Head of caudate nucleus (tissue), 42 donors: ENCODE data around the gene MCL1.

Experiments
- DNase-seq, 42 donors: peaks; one replicate each; pipeline versions ENCODE4 v3.0.0 to v3.0.0-alpha.2; 2020 to 2021; ENCODE audit warnings: mixed read lengths in 7 of 42
- intact Hi-C: fragments of 100-400 bp; cut with DNase I; formaldehyde crosslinking; loops from one replicate; pipeline ENCODE4 v1.15.0; 2022

Gene MCL1

DNA sequence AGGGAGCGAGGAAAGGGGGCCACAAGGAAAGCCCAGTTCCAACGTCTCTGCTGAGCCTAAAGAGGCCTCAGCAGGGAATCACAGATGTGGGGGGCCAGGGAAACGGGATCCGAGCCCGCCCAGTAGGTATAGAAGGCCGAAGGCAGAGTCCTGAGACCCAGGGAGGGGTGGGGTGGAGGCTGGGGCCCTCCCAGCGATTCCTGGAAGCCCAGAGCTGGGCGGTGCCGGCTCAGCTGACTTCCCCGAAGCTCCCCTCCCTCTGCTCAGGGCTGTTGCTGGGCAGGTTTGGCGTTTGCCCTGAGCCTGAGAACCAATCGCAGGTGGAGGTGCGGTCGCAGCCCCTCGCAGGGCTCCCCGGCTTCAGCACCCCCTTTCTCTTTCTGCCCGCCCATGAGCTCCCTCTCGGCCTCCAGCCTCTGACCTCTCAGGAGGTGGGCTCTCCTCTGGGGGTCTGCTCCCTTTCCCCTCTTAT, 17.4 kb downstream of the MCL1 start:
- intact Hi-C loops: loop anchor here (1.0 to 5.0 kb wide), 2 partner anchors 16 to 65 kb away; partner anchors contain the start of gene ENSA
- peak; percentile 51 to 90 (median 76) for DNase-seq

DNA sequence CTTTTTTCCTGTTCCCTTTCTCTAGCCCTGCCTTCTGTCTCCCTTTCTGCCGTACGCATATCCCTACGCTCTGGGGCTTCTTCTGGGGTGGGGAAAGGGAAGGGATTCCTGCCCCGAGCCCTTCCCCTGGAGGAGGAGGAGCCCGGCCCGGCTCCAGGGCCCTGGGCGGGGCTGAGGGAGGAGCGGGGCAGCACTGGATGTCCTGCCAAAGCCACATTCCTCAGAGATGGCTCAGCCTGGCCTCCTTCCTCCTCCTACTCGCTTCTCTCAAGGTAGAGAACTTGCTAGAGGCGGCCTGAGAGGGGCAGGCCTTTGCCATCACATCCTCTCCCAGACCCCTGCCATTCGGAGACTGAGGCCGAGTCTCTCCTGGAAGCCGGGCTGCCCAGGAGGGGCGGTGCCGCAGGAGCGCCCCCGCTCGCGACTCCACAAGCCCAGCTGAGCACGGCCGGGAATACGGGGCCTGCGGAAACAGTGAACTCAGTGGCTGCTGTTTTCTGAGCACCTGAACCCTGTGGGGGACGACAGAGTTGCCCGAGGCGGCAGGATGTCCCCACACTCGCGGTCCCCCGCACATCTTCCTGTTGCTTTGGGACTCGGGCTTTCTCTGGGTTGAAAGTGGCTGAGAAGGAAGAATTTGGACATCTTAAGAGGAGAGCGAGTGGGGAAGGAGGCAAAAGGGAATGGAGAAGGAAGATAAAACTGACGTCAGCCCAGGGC, 18.0 kb downstream of the MCL1 start:
- intact Hi-C loops: loop anchor here (1.0 to 5.0 kb wide), 2 partner anchors 17 to 66 kb away; partner anchors contain the start of gene ENSA
- peak; percentile 60 to 95 (median 84) for DNase-seq

DNA sequence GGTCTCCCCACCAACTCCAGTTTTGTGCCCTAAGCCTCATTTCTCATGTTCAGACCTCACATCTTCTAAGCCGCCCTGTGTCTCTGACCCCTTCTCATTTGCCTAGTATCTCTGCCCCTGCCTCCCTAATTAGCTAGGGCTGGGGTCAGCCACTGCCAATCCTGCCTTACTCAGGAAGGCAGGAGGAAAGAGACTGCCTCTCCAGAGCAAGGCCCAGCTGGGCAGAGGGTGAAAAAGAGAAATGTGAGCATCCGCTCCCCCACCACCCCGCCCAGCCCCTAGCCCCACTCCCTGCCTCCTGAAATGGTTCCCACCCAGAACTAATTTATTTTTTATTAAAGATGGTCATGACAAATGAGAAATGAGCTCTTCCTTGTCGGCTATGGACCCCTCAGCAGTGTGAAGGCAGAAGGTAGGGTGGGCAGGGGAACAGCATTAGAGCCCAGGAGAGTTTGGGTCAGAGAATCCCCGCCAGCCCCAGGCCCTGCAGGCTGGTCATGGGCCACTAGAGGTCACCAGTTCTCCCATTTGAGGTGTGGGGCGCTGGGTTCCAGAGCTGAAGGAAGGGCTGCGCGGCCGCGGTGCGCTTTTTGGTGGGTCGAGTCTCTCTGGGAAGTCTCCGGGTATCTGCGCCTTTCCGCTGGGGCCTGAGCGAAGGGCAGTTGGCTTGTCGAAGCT, 18.7 kb downstream of the MCL1 start:
- intact Hi-C loops: loop anchor here (1.0 to 5.0 kb wide), 2 partner anchors 18 to 67 kb away; partner anchors contain the start of gene ENSA
- DNase-seq: peak; percentile 61 to 92 (median 82)

DNA sequence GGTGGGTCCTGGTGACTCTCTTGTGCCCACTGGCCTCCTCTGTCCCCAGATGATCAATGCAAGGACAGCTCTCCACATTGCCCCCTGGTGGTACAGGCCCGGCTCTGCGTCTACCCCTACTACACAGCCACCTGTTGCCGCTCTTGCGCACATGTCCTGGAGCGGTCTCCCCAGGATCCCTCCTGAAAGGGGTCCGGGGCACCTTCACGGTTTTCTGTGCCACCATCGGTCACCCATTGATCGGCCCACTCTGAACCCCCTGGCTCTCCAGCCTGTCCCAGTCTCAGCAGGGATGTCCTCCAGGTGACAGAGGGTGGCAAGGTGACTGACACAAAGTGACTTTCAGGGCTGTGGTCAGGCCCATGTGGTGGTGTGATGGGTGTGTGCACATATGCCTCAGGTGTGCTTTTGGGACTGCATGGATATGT, 19.4 kb downstream of the MCL1 start:
- intact Hi-C loops: loop anchor here (5.0 kb wide), 1 partner anchor 67 kb away; the partner anchor contains the start of gene ENSA
- peak; percentile 41 to 87 (median 69) for DNase-seq

DNA sequence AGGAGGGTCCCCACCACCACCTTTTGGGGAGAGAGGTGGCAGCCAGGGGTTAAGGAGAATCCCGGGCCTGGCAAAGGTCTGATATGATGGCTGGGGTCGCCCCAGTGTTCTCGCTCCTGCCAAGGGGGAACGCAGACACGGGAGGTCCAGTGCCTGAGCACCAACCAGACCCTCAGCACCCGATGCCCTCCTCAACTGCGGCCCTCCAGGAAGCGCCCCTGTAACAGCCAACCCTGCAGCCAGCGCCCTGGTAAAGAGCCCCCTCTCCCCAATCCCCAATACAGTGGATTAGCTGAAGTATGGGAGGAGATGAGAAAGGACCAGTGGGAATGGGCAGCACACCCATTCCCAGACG, 19.8 kb downstream of the MCL1 start:
- no peak for DNase-seq
- intact Hi-C loops: loop anchor here (5.0 kb wide), 1 partner anchor 68 kb away; the partner anchor contains the start of gene ENSA

DNA sequence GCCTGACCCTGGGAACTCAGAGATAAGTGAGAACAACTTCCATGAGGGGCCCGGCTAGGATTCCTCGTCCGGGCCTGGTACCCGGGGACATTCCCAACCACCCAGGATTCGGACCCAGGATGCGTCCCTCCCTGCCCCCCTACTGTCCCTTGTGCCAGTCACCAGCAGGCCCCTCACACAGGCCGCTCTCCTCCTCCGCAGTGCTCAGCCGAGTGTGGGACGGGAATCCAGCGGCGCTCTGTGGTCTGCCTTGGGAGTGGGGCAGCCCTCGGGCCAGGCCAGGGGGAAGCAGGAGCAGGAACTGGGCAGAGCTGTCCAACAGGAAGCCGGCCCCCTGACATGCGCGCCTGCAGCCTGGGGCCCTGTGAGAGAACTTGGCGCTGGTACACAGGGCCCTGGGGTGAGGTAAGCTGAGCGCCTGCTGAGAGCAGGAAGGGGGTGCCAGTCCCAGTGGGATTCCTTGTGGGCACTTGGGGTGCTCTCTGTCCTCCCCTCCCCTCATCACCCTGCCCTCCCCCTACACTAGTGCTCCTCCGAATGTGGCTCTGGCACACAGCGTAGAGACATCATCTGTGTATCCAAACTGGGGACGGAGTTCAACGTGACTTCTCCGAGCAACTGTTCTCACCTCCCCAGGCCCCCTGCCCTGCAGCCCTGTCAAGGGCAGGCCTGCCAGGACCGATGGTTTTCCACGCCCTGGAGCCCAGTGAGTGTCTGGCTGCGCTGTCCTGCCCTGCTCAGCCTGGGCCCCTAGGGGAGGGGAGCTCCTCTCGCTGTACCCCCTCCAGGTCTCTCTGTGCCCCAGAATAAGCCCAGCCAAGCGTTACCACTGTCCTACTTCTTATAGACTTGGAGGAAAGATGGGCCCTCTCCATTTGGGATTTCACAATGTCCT, 20.4 kb downstream of the MCL1 start:
- DNase-seq: peak in 23 of 42 donors; percentile 15 to 69 (median 45)
- intact Hi-C loops: no loop called here

DNA sequence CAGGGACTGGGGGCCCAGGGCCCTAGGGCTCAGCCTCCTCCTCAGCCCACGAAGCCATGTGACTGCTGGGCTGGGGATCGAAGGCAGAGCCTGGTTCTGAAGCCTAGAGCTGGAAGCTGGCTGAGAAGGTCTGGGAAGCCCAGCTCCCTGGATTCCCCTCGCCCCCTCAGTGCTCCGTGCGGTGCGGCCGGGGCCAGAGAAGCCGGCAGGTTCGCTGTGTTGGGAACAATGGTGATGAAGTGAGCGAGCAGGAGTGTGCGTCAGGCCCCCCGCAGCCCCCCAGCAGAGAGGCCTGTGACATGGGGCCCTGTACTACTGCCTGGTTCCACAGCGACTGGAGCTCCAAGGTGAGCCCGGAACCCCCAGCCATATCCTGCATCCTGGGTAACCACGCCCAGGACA, 21.1 kb downstream of the MCL1 start:
- DNase-seq: no peak
- intact Hi-C loops: no loop called here

DNA sequence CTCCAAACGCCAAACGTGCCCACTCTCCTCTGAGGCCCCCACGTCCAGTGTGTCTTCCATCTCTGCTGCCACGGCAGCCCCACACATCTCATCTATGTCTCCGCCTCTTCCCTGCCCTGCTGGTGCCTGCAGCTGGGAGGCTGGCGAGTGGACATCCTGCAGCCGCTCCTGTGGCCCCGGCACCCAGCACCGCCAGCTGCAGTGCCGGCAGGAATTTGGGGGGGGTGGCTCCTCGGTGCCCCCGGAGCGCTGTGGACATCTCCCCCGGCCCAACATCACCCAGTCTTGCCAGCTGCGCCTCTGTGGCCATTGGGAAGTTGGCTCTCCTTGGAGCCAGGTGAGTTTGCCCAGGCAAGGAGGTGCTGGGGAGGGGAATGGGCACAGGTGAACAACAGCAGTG, 21.6 kb downstream of the MCL1 start:
- intact Hi-C loops: no loop called here
- no peak for DNase-seq

DNA sequence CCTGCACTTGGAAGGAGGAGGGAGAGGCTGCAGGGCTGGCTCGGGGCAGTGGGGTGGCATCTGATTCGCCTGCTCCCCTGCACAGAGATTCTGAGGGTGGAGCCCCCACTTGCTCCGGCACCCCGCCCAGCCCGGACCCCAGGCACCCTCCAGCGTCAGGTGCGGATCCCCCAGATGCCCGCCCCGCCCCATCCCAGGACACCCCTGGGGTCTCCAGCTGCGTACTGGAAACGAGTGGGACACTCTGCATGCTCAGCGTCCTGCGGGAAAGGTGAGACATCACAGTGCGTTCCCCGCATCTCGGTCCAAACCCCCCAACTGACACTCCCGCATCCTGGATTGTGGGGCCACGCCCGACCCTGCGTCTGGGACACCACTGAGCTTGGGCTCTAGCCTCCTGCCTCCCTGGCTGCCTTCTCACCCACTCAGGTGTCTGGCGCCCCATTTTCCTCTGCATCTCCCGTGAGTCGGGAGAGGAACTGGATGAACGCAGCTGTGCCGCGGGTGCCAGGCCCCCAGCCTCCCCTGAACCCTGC, 22.3 kb downstream of the MCL1 start:
- intact Hi-C loops: no loop called here
- DNase-seq: no peak

DNA sequence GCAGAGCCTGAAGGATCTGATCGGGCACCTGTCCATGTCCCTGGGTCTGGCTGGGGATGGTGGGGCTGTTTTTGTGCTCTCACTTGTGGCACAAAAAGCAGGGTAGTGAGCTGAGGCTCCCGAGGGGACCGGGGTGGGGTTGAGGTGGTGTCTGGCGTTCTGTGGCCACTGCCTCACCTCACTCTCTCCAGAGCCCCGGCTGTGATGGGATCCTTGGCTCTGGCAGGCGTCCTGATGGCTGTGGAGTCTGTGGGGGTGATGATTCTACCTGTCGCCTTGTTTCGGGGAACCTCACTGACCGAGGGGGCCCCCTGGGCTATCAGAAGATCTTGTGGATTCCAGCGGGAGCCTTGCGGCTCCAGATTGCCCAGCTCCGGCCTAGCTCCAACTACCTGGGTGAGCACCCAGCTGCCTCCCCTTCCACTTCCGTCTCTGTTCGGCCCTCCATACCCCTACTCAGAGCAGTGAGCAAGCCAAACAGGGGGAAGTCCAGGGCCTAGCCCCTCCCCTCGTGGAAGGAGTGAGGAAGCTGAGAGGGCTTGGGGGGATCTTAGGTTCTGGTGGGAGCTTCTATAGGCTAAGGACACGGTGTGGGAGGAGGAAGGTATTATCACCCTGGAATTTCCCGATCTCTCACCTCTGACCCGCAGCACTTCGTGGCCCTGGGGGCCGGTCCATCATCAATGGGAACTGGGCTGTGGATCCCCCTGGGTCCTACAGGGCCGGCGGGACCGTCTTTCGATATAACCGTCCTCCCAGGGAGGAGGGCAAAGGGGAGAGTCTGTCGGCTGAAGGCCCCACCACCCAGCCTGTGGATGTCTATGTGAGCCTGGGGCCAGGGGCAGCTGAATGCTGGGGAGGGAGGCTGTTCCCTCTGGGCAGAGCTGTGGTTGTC, 23.2 kb downstream of the MCL1 start:
- DNase-seq: no peak

DNA sequence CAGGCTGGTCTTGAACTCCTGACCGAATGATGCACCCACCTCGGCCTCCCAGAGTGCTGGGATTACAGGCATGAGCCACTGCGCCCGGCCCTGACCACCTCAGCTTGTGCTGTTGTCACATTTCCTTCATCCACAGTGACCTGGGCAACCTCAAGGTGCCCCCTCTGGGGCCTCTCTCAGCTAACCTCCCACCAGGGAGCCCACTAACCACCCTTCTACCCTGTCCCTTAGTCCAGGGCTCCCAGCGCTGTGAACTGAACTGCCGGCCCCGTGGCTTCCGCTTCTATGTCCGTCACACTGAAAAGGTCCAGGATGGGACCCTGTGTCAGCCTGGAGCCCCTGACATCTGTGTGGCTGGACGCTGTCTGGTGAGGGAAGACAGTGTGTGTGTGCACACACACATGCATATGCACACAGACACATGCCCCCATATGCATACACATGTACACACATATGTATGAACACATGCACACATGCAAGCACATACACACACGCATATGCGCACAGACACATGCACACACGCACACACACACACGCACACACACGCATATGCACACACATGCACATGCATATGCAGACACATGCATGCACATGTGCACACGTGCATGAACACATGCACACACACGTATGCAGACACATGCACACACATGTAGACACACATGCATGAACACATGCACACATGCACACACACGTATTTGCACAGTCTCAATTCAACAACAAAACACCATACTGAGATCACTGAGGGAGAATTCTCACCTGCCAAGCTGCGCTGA, 24.0 kb downstream of the MCL1 start:
- intact Hi-C loops: no loop called here
- DNase-seq: no peak

More for the DNA sequence above, 23.2 kb downstream of the MCL1 start:
- intact Hi-C loops: no loop called here

DNA sequence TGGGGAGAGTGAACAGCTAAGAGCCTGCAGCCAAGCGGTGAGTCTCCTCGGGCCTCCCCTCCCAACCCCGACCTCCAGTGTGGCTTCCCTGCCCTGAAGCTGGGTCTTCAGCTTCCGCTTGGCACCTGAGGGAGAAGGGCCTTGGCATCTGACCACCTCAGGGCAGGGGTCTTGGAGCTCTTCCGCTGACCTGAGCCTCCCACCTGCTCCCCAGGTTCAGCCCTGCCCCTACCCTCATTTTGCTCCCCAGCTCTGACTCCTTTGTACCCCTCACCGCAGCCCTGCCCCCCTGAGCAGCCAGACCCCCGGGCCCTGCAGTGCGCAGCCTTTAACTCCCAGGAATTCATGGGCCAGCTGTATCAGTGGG, 25.3 kb downstream of the MCL1 start:
- intact Hi-C loops: no loop called here
- no peak for DNase-seq

DNA sequence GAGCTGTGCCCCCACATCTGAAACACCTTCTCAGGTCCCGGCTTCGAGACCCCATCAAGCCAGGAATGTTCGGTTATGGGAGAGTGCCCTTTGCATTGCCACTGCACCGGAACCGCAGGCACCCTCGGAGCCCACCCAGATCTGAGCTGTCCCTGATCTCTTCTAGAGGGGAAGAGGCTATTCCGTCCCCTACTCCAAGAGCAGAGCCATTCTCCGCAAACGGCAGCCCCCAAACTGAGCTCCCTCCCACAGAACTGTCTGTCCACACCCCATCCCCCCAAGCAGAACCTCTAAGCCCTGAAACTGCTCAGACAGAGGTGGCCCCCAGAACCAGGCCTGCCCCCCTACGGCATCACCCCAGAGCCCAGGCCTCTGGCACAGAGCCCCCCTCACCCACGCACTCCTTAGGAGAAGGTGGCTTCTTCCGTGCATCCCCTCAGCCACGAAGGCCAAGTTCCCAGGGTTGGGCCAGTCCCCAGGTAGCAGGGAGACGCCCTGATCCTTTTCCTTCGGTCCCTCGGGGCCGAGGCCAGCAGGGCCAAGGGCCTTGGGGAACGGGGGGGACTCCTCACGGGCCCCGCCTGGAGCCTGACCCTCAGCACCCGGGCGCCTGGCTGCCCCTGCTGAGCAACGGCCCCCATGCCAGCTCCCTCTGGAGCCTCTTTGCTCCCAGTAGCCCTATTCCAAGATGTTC, 25.9 kb downstream of the MCL1 start:
- intact Hi-C loops: no loop called here

DNA sequence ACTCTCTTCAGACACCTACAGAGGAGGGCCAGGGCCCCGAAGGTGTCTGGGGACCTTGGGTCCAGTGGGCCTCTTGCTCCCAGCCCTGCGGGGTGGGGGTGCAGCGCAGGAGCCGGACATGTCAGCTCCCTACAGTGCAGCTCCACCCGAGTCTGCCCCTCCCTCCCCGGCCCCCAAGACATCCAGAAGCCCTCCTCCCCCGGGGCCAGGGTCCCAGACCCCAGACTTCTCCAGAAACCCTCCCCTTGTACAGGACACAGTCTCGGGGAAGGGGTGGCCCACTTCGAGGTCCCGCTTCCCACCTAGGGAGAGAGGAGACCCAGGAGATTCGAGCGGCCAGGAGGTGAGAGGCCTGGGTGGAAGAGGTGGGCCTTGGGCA, 26.5 kb downstream of the MCL1 start:
- intact Hi-C loops: no loop called here

More for the DNA sequence above, 25.9 kb downstream of the MCL1 start:
- no peak for DNase-seq

DNA sequence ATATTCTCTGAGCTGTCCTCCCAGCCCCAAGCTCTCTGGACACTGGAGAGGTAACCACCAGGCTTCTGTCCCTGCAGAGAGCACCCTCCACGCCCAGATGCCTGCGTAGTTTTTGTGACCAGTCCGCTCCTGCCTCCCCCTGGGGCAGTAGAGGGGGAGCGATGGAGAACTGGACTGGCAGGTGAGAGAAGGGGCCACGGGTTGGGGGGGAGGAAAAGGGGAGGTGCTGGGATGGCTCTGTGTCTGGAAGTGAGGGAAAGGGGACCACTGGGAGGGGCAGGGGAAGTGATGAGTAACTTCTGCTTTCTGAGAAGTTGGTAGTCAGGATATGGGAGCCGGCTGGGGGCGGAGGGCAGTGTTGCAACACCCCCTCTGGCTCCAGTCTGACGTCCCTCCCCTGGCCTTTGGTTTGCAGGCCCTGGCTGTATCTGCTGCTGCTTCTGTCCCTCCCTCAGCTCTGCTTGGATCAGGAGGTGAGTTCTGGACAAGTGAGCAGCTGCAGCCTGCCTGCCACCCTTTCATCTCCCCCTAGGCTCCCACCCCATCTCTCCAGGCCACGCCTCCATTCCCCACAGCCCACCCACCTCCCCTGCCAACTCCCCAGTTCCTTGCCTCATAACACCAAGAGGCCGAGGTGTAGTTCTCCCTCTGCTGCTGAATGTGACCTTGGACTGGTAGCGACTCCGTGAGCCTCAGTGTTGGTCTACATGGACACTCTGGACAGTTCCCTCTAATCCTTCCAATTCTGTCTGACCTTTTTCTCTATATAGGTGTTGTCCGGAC, 27.1 kb downstream of the MCL1 start:
- intact Hi-C loops: no loop called here

More for the DNA sequence above, 26.5 kb downstream of the MCL1 start:
- no peak for DNase-seq

DNA sequence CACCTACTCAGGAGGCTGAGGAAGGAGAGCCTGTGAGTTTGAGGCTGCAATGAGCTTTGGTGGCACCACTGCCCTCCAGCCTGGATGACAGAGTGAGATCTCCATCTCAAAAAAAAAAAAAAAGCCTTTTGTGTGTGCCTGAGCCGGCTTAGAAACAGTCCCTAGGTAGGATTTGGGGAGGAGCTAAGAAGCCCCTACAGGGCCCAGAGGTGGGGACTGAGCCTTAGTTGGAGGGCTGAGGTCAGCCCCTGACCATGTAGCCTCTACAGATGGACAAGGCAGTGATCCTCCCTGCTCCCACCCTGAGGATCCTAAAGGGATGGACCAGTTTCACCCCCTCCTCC, 27.7 kb downstream of the MCL1 start:
- no peak for DNase-seq
- intact Hi-C loops: no loop called here

More for the DNA sequence above, 27.1 kb downstream of the MCL1 start:
- peak in 31 of 42 donors; percentile 27 to 85 (median 55) for DNase-seq
